Activated CD4-positive, alpha-beta T cell treated with anti-CD3 and anti-CD28 coated beads for 36 hours (primary cell): Measurements from ENCODE around the gene SOX14. TPM values are rescaled to one million over a fixed set of nuclear protein-coding genes. Genes with fewer than 3 reads are reported as not detected.

Experiments used
- ATAC-seq: fragments of 200-7000 bp; cut with Tn5 transposase; one replicate; pipeline ENCODE4 v1.10.0; 2021; ENCODE audit warnings: mild to moderate bottlenecking, moderate library complexity
- CTCF ChIA-PET: fragments of 350-600 bp; sonication (Branson Sonifier 250); formaldehyde crosslinking; loops from one replicate; lab custom pipeline; 2021; ENCODE audit warnings: antibody characterized with exemption; lab: Charles Lee
- POLR2A ChIA-PET: fragments of 350-600 bp; sonication (Branson Sonifier 250); formaldehyde crosslinking; loops from one replicate; lab custom pipeline; 2021; ENCODE audit warnings: antibody characterized with exemption, inconsistent platforms; lab: Charles Lee
- DNase-seq: peaks from one replicate; pipeline ENCODE4 v3.0.0-alpha.2; 2020
- H3K27ac Mint-ChIP-seq: one replicate; pipeline ENCODE4 v1.8.0; 2021; ENCODE audit warnings: mixed read lengths
- H3K27me3 Mint-ChIP-seq: one replicate; pipeline ENCODE4 v1.8.0; 2021; ENCODE audit warnings: mixed read lengths
- H3K36me3 Mint-ChIP-seq: one replicate; pipeline ENCODE4 v1.8.0; 2021; ENCODE audit warnings: low read depth, mixed read lengths
- H3K4me1 Mint-ChIP-seq: one replicate; pipeline ENCODE4 v1.8.0; 2021; ENCODE audit warnings: mixed read lengths
- H3K4me3 Mint-ChIP-seq: one replicate; pipeline ENCODE4 v1.8.0; 2021; ENCODE audit warnings: mild to moderate bottlenecking, moderate library complexity, mixed read lengths
- H3K9me3 Mint-ChIP-seq: one replicate; pipeline ENCODE4 v1.8.0; 2021; ENCODE audit warnings: low read depth, mixed read lengths
- intact Hi-C, 2 experiments: fragments of 100-400 bp; cut with DNase I in 1 of 2; cut with micrococcal nuclease in 1 of 2; formaldehyde crosslinking; loops; one replicate each; pipeline versions ENCODE4 v1.14.2 to v1.15.1; 2022 to 2024; cut with DNase I, micrococcal nuclease
- total RNA-seq, 2 experiments: library from RNA; stranded (reverse); gene quantifications; one replicate each; pipeline ENCODE4 v1.2.3, GENCODE V29; 2021

The SOX14 gene
- total RNA-seq, 2 experiments from 2014 or later: not detected

DNA sequence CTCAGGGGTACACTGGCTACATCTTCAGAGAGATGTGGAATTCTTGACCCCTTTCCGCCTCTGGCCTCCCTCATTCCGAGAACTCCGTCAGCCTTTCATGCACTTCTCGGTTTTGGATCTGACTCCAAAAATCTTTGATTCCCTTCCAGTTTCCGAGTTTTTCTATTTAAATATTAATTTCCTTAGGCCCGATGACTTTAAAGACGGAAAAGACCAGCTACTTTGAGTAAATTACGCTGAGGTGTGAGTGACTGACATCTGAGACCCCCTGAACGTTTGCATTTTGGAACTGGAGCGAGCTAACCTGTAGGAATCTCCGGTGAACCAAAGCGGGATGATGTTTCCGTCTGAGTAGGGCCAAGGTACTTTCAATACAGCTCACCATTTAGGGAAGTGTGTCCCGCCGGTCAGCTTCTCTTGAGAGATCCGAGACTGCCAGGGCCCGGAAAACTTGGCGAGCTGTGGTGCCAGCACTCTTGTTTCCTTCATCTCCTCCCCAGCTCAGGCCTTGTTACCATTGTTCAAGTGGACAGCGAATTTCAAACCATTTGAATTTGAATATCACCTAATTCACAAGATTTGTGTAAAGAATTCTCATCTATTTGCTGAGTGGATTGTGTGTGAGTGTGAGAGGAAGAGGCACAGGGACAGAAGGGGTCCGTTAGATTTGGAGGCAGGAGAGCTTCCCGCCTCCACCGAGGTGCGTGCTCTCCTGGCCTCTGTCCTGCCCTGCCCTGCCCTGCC is 5.4 kb downstream of the SOX14 start:
- Mint-ChIP-seq H3K4me1 (peaks cover 14% of the 10 kb centered on the region), H3K27ac (no peak overlapping the region), H3K9me3 (no peaks in the 10 kb centered on the region), H3K36me3 (no peaks in the 10 kb centered on the region), H3K27me3 (peaks cover 69% of the 10 kb centered on the region), H3K4me3 (no peak overlapping the region)
- ATAC-seq (no peak), DNase-seq (no peak)
- ChIA-PET CTCF (no interaction called here), POLR2A (no interaction called here)
- intact Hi-C loops: loop anchor here (5.0 kb wide), 2 partner anchors 1168 to 1173 kb away; no protein-coding TSS in a partner anchor

- intact Hi-C loops: no loop called here
Observed at GRCh38 chr3:137770066-137770834, 6.1 kb downstream of the SOX14 start.

DNA sequence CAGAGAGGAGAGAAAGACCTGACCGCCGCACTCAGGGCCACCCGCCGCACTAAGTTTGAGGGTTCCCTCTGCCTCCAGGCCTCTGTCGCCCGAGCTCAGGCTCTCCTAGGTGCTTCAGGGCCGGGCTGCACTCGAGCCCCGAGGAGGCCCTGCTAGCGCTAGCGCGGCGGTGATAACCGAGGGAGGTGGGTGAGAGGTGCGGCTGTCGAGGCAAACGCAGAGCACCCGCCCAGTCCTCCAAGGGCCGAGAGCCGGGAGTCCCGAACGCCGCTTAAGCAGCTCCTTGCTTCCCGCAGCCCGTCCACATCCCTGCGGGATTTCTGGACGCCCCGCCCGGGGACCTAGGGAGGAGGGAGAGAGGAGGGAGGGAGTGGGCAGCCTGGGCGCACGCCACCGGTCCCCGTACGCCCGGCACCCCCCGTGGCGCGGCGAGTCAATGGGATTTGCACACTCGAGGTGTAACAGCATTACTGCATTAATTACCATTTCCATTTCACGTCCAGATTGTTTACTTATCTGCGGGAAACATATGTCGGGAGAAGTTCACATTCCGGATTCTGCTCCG is 6.8 kb downstream of the SOX14 start:
- intact Hi-C loops: loop anchor here in 1 of 2 experiments (1.0 kb wide), 1 partner anchor 9 kb away; no protein-coding TSS in a partner anchor
- Mint-ChIP-seq H3K36me3 (no peaks in the 10 kb centered on the region), H3K27me3 (peaks cover 68% of the 10 kb centered on the region), H3K4me3 (no peak overlapping the region), H3K4me1 (peaks cover 14% of the 10 kb centered on the region), H3K27ac (no peak overlapping the region), H3K9me3 (no peaks in the 10 kb centered on the region)
- peak; percentile 12 for ATAC-seq
- POLR2A ChIA-PET: no interaction called here
- CTCF ChIA-PET: interaction anchor here (0.8 kb wide), 1 partner anchor 175 kb away, joined by 3 read pairs; no protein-coding TSS in a partner anchor
- DNase-seq: peak; percentile 26

More at GRCh38 chr3:137770066-137770834, 6.1 kb downstream of the SOX14 start:
- CTCF ChIA-PET: interaction anchor here (0.8 kb wide), 1 partner anchor 176 kb away, joined by 3 read pairs; no protein-coding TSS in a partner anchor
- Mint-ChIP-seq H3K4me3 (no peak overlapping the region), H3K27ac (no peak overlapping the region), H3K27me3 (peaks cover 71% of the 10 kb centered on the region), H3K36me3 (no peaks in the 10 kb centered on the region), H3K9me3 (no peaks in the 10 kb centered on the region), H3K4me1 (peaks cover 14% of the 10 kb centered on the region)
- no peak for ATAC-seq
- POLR2A ChIA-PET: no interaction called here
- DNase-seq: peak; percentile 10

DNA sequence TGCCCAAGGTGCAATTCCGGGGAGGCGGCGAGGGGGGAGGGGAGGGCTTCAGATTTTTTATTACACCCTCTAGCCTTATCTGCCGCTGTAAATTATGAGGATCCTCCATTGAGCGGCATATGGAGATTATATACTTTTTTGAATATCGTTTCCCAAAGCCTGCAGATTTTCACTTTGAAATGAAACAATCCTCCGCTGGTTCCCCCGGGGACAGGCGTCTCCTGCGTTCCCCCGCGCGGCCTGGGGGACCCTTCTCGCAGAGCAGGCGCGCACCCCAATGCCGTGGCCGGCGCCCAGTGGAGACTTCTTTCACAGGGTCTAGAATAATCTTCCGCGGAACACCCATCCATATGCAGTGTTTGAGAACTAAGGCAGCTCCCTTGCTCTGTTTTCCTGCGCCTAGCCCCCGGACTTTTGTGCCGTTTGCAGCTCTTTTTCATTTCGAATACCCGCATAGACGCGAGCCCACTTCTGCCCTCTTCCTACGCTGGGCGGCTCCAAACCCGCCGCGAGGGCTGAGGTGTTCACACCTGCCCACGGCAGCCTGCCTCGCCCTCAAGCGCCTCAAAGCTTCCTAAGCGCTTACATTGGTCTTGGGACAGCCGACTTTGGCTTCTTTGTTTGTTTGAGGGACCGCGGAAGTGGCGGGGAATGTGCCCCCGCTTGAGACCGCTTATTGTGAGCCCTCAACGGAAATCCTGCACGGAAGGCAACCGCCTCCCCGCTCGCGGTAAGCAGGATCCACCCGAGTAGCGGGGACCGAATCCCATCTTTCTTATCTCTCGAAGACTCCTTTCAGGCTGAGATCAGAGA is 7.5 kb downstream of the SOX14 start:
- Mint-ChIP-seq H3K9me3 (no peaks in the 10 kb centered on the region), H3K4me3 (no peak overlapping the region), H3K27me3 (peaks cover 65% of the 10 kb centered on the region), H3K4me1 (peaks cover 14% of the 10 kb centered on the region), H3K27ac (no peak overlapping the region), H3K36me3 (no peaks in the 10 kb centered on the region)
- no peak for ATAC-seq
- peak; percentile 27 for DNase-seq
- CTCF ChIA-PET: no interaction called here
- POLR2A ChIA-PET: no interaction called here
- intact Hi-C loops: loop anchor here in 1 of 2 experiments (1.0 kb wide), 1 partner anchor 9 kb away; no protein-coding TSS in a partner anchor

- POLR2A ChIA-PET: no interaction called here
- intact Hi-C loops: no loop called here
- Mint-ChIP-seq H3K9me3 (no peaks in the 10 kb centered on the region), H3K36me3 (no peaks in the 10 kb centered on the region), H3K4me3 (no peak overlapping the region), H3K27me3 (peaks cover 65% of the 10 kb centered on the region), H3K27ac (no peak overlapping the region), H3K4me1 (peaks cover 14% of the 10 kb centered on the region)
- DNase-seq (no peak), ATAC-seq (no peak)
- CTCF ChIA-PET: no interaction called here
Observed at GRCh38 chr3:137772214-137772955, 8.3 kb downstream of the SOX14 start.

GRCh38 chr3:137778941-137779340 is 14.8 kb downstream of the SOX14 start:
- Mint-ChIP-seq H3K9me3 (no peaks in the 10 kb centered on the region), H3K4me1 (no peaks in the 10 kb centered on the region), H3K4me3 (no peak overlapping the region), H3K36me3 (no peaks in the 10 kb centered on the region), H3K27ac (no peak overlapping the region), H3K27me3 (peaks cover 36% of the 10 kb centered on the region)
- ATAC-seq (no peak), DNase-seq (no peak)
- intact Hi-C loops: no loop called here
- ChIA-PET POLR2A (no interaction called here), CTCF (no interaction called here)

DNA sequence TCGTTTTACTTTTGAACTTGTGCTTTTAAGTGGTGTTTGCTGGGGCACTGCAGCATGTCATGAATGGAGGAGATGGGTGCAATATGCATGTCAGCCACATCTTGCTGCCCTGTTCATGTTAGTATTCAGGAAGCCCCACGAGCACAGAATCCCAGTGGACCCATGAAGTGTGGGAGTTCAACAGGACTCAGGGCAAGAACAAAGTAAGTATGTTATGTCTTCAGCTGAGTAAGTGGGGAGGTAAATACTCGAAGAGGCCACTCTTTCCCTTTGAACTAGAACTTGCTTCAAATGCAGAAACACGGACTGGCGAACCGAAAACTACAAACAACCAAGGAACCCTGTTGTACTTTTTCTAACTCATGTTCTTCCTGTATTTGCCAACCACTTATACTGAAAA is 23.4 kb downstream of the SOX14 start:
- H3K4me3 Mint-ChIP-seq: no peak overlapping the region
- H3K9me3 Mint-ChIP-seq: no peaks in the 10 kb centered on the region
- peaks cover 13% of the 10 kb centered on the region for H3K27me3 Mint-ChIP-seq
- ATAC-seq (no peak), DNase-seq (no peak)
- H3K36me3 Mint-ChIP-seq: no peaks in the 10 kb centered on the region
- ChIA-PET POLR2A (no interaction called here), CTCF (no interaction called here)
- no peaks in the 10 kb centered on the region for H3K4me1 Mint-ChIP-seq
- intact Hi-C loops: no loop called here
- H3K27ac Mint-ChIP-seq: no peak overlapping the region

DNA sequence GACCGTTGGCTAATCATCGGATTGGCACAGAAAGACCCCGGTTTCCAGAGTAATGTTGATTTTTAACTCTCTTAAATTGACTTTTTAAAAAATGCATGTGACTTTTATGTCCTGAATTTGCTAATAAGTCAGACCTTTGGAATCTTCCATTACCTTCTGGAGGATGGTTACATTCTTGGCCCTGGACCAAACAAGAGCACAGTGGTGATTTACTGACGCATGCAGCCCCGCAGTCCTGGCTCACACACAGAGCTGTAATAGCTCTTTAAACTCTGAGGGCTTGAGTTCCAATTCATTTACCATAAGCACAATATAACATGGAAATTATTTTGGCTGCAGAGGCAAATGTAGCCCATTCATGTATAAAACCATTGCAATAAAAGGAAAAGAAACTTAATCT is 25.1 kb downstream of the SOX14 start:
- ChIA-PET CTCF (no interaction called here), POLR2A (no interaction called here)
- no peak for ATAC-seq
- Mint-ChIP-seq H3K4me1 (no peaks in the 10 kb centered on the region), H3K27me3 (peaks cover 12% of the 10 kb centered on the region), H3K27ac (no peak overlapping the region), H3K4me3 (no peak overlapping the region), H3K36me3 (no peaks in the 10 kb centered on the region), H3K9me3 (no peaks in the 10 kb centered on the region)
- intact Hi-C loops: no loop called here
- DNase-seq: no peak

DNA sequence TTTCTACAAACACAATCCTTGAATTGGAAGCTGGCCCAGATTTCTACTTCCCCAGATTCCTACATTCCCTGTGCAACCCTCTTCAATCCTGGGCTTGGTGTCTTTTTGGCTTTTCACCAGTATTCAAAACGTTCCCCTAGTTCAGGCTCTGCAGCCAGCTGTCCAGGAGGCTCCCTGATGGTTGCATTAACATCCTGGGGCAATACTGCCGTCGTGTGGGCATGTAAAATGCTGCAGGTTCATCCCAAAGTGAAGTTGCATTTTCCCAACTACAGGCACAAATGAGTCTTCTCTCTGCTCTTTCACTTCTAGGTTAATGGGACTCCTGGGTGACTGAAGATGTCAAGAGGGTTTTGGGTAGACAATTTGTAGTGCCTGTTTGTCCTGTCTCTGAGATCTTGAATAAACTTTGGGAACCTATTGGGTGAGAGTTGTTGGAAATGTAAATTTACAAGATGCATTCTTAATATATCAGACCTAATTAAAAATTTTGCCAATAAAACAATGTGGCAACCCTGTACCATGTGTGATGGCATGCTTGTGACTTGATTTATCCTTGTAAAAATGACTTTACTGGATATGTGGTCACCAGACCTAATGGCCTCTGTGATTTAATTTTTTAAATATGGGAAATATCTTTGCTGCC is 28.6 kb downstream of the SOX14 start:
- intact Hi-C loops: loop anchor here (5.0 kb wide), 1 partner anchor 685 kb away; no protein-coding TSS in a partner anchor
- no peak overlapping the region for H3K27ac Mint-ChIP-seq
- peak; percentile 42 for DNase-seq

GRCh38 chr3:137796993-137797392 is 32.9 kb downstream of the SOX14 start:
- intact Hi-C loops: no loop called here
- Mint-ChIP-seq H3K4me1 (no peaks in the 10 kb centered on the region), H3K9me3 (no peaks in the 10 kb centered on the region), H3K27ac (no peak overlapping the region), H3K4me3 (no peak overlapping the region), H3K27me3 (peaks cover 12% of the 10 kb centered on the region), H3K36me3 (no peaks in the 10 kb centered on the region)
- ChIA-PET POLR2A (no interaction called here), CTCF (no interaction called here)
- no peak for ATAC-seq
- DNase-seq: no peak

More for the DNA sequence above, 28.6 kb downstream of the SOX14 start:
- POLR2A ChIA-PET: no interaction called here
- no peaks in the 10 kb centered on the region for H3K9me3 Mint-ChIP-seq
- ATAC-seq: no peak
- peaks cover 6% of the 10 kb centered on the region for H3K27me3 Mint-ChIP-seq
- H3K36me3 Mint-ChIP-seq: no peaks in the 10 kb centered on the region
- CTCF ChIA-PET: no interaction called here
- H3K4me1 Mint-ChIP-seq: no peaks in the 10 kb centered on the region
- no peak overlapping the region for H3K4me3 Mint-ChIP-seq
